ENCODE measurements around the gene PYGL.

The PYGL gene

GRCh38 chr14:50862036-50862570 is 82.2 kb downstream of the PYGL start:
- TF ChIP-seq, protein P1, sequence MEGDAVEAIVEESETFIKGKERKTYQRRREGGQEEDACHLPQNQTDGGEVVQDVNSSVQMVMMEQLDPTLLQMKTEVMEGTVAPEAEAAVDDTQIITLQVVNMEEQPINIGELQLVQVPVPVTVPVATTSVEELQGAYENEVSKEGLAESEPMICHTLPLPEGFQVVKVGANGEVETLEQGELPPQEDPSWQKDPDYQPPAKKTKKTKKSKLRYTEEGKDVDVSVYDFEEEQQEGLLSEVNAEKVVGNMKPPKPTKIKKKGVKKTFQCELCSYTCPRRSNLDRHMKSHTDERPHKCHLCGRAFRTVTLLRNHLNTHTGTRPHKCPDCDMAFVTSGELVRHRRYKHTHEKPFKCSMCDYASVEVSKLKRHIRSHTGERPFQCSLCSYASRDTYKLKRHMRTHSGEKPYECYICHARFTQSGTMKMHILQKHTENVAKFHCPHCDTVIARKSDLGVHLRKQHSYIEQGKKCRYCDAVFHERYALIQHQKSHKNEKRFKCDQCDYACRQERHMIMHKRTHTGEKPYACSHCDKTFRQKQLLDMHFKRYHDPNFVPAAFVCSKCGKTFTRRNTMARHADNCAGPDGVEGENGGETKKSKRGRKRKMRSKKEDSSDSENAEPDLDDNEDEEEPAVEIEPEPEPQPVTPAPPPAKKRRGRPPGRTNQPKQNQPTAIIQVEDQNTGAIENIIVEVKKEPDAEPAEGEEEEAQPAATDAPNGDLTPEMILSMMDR (IDR thresholded peaks at IDR 0.05; ENCODE audit: insufficient read depth, low read length, missing control alignments), result no peak
- ChIA-PET CTCF (interaction anchor here (0.6 to 12.6 kb wide), 16 partner anchors 7 to 435 kb away, joined by 3 to 147 read pairs (median 7); partner anchors contain the start of gene ABHD12B), POLR2A (no interaction called here)
- no peak for DNase-seq (ENCODE audit: low read depth, low spot score)
- no peak overlapping the region for H3K4me3 ChIP-seq (ENCODE audit: low read depth, low read length)

- TF ChIP-seq, protein P1 (IDR thresholded peaks at IDR 0.05; ENCODE audit: insufficient read depth, low read length, missing control alignments), result peak; percentile 65
- H3K4me3 ChIP-seq (ENCODE audit: low read depth, low read length), result peak overlapping the region; percentile 57
- CTCF ChIA-PET, result interaction anchor here (0.6 to 12.6 kb wide), 59 partner anchors 9 to 582 kb away, joined by 3 to 147 read pairs (median 5); partner anchors contain the start of genes ABHD12B, ATL1, NIN and SAV1
- POLR2A ChIA-PET, result interaction anchor here (0.6 to 1.5 kb wide), 4 partner anchors 13 to 192 kb away, joined by 3 to 5 read pairs (median 4); partner anchors contain the start of gene SAV1
- DNase-seq (ENCODE audit: low read depth, low spot score), result no peak
Observed at GRCh38 chr14:50860478-50861086, 83.7 kb downstream of the PYGL start.

GRCh38 chr14:50859296-50859624 is 85.0 kb downstream of the PYGL start:
- POLR2A ChIA-PET, result interaction anchor here (0.5 to 1.5 kb wide), 4 partner anchors 11 to 826 kb away, joined by 3 to 5 read pairs (median 4); no protein-coding TSS in a partner anchor
- no peak for DNase-seq (ENCODE audit: low read depth, low spot score)
- H3K4me3 ChIP-seq (ENCODE audit: low read depth, low read length), result peak overlapping the region; percentile 57
- CTCF ChIA-PET, result interaction anchor here (0.9 to 12.6 kb wide), 23 partner anchors 10 to 541 kb away, joined by 3 to 147 read pairs (median 8); partner anchors contain the start of genes ABHD12B, ATL1, NIN and SAV1
- TF ChIP-seq, protein P1 (IDR thresholded peaks at IDR 0.05; ENCODE audit: insufficient read depth, low read length, missing control alignments), result no peak

DNA sequence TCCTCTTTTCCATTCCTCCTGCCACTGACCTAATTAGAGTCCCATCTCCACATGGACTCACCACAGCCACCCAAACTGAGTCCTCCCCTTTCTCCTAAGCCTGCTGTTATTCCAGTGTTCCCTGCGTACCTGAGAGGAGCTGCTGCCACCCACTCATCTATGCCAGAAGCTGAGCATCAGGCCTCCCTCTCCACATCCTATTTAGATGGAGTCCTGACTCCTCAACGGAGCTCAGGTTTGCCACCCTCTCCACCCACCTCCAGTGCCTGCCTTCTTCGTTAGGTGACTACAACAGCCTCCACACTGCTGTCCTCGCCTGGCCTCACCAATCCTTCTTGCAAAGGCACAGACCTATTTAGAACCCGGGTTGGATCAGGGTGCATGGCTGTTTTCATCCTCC is 87.6 kb downstream of the PYGL start:
- POLR2A ChIA-PET, result no interaction called here
- TF ChIP-seq, protein P1 (IDR thresholded peaks at IDR 0.05; ENCODE audit: insufficient read depth, low read length, missing control alignments), result no peak
- CTCF ChIA-PET, result interaction anchor here (1.1 to 12.6 kb wide), 6 partner anchors 9 to 311 kb away, joined by 3 to 147 read pairs (median 8); no protein-coding TSS in a partner anchor
- no peak overlapping the region for H3K4me3 ChIP-seq (ENCODE audit: low read depth, low read length)
- DNase-seq (ENCODE audit: low read depth, low spot score), result no peak

- no peak overlapping the region for H3K4me3 ChIP-seq (ENCODE audit: low read depth, low read length)
- no peak for DNase-seq (ENCODE audit: low read depth, low spot score)
- ChIA-PET POLR2A (no interaction called here), CTCF (interaction anchor here (1.3 to 12.6 kb wide), 5 partner anchors 8 to 255 kb away, joined by 3 to 147 read pairs (median 14); no protein-coding TSS in a partner anchor)
- TF ChIP-seq, protein P1 (IDR thresholded peaks at IDR 0.05; ENCODE audit: insufficient read depth, low read length, missing control alignments), result no peak
Observed at GRCh38 chr14:50855558-50855957, 88.7 kb downstream of the PYGL start.
